Endothelial cell of umbilical vein (primary cell): Measurements from ENCODE around the gene SERPINB13. TPM values are rescaled to one million over a fixed set of nuclear protein-coding genes. Genes with fewer than 3 reads are reported as not detected.

Source experiments
- BruUV-seq: library from RNA; stranded (reverse); fragments of 400-500 nt; replicated peaks from 2 replicates; lab custom pipeline; 2021; lab: Mats Ljungman, UMichigan
- CTCF ChIA-PET: fragments of 300-600, 350-600 bp; sonication (Branson Sonifier 250); formaldehyde crosslinking; loops from one replicate; lab custom pipeline; 2021; ENCODE audit warnings: antibody characterized with exemption, inconsistent platforms; lab: Charles Lee
- POLR2A ChIA-PET: fragments of 300-600, 350-600 bp; sonication (Branson Sonifier 250); formaldehyde crosslinking; loops from one replicate; lab custom pipeline; 2021; ENCODE audit warnings: antibody characterized with exemption, inconsistent platforms; lab: Charles Lee
- DNase-seq: peaks from one replicate; pipeline ENCODE4 v3.0.0-alpha.2; 2011; ENCODE audit warnings: low read depth, low spot score
- FAIRE-seq: peaks from 2 replicates; lab custom pipeline; 2011; peaks lifted over from hg19 to GRCh38; lab: Jason Lieb, UNC
- H2AFZ ChIP-seq: 2 replicates; pipeline ENCODE4 v1.6.0; 2012; ENCODE audit warnings: low read depth, low read length, control low read depth, inconsistent platforms
- H3K27ac ChIP-seq: 2 replicates; pipeline ENCODE4 v1.5.1; 2011; ENCODE audit warnings: low read depth, mild to moderate bottlenecking, control low read depth, low read length, moderate library complexity; ENCODE audit not compliant: insufficient read depth
- H3K27me3 ChIP-seq, 2 experiments: 2 replicates each; pipeline versions ENCODE4 v1.6.0 to v1.6.1; 2011; ENCODE audit warnings: low read length in 2 of 2, mixed read lengths in 1 of 2; ENCODE audit not compliant: control insufficient read depth in 2 of 2, insufficient read depth in 2 of 2
- H3K36me3 ChIP-seq, 2 experiments: 2 replicates in 1 of 2; 3 replicates in 1 of 2; pipeline ENCODE4 v1.5.1; 2011; ENCODE audit warnings: low read length in 2 of 2, mild to moderate bottlenecking in 1 of 2, moderate library complexity in 1 of 2; ENCODE audit not compliant: control insufficient read depth in 2 of 2, insufficient read depth in 2 of 2; ENCODE audit errors: extremely low read depth in 1 of 2
- H3K4me1 ChIP-seq: 3 replicates; pipeline ENCODE4 v1.5.1; 2011; ENCODE audit warnings: mild to moderate bottlenecking, low read length; ENCODE audit not compliant: control insufficient read depth, insufficient read depth; ENCODE audit errors: extremely low read depth
- H3K4me2 ChIP-seq: 2 replicates; pipeline ENCODE4 v1.6.1; 2011; ENCODE audit warnings: low read length, control low read depth, mixed read lengths; ENCODE audit not compliant: insufficient read depth
- H3K4me3 ChIP-seq, 3 experiments: fragments of 200-600 bp in 1 of 3; sonication (generic), shearing (Covaris generic) in 1 of 3; replicated peaks in 1 of 3; 2 replicates each; pipeline ENCODE4 v1.5.1; 2011 to 2016; ENCODE audit warnings: control low read depth in 3 of 3, low read length in 3 of 3, mild to moderate bottlenecking in 2 of 3, inconsistent platforms in 1 of 3, low read depth in 1 of 3, moderate library complexity in 1 of 3; ENCODE audit not compliant: insufficient read depth in 1 of 3
- H3K79me2 ChIP-seq: 2 replicates; pipeline ENCODE4 v1.6.0; 2012; ENCODE audit warnings: low read length, inconsistent platforms; ENCODE audit not compliant: control insufficient read depth, insufficient read depth
- H3K9ac ChIP-seq: replicated peaks from 2 replicates; pipeline ENCODE3; 2011; ENCODE audit warnings: low read length, control low read depth; ENCODE audit not compliant: insufficient read depth; ENCODE audit errors: extremely low read depth
- H3K9me1 ChIP-seq: replicated peaks from 3 replicates; pipeline ENCODE4 v1.6.0; 2011; ENCODE audit warnings: mild to moderate bottlenecking, low read length; ENCODE audit not compliant: control insufficient read depth, insufficient read depth; ENCODE audit errors: extremely low read depth
- H3K9me3 ChIP-seq: replicated peaks from 2 replicates; pipeline ENCODE4 v1.5.1; 2012; ENCODE audit warnings: low read length, inconsistent platforms; ENCODE audit not compliant: control insufficient read depth, insufficient read depth
- H4K20me1 ChIP-seq: replicated peaks from 2 replicates; pipeline ENCODE3; 2011; ENCODE audit warnings: mild to moderate bottlenecking, low read length; ENCODE audit not compliant: control insufficient read depth, insufficient read depth; ENCODE audit errors: extremely low read depth
- MYC ChIP-seq: IDR thresholded peaks from one replicate; pipeline ENCODE4 v1.6.1; 2011; ENCODE audit warnings: mild to moderate bottlenecking, low read depth, low read length
- POLR2AphosphoS5 ChIP-seq: IDR thresholded peaks from 2 replicates; pipeline ENCODE4 v1.6.1; 2012; ENCODE audit warnings: low read depth, mild to moderate bottlenecking, control low read depth, low read length, moderate library complexity; ENCODE audit not compliant: insufficient read depth
- dilution Hi-C: fragments of 300-500 bp; cut with MboI; formaldehyde crosslinking; loops from one replicate; pipeline ENCODE4 v1.15.0; 2019; ENCODE audit warnings: low sequenced_read_pairs; ENCODE audit not compliant: extremely low pct_ligation_motif_present
- intact Hi-C: fragments of 100-400 bp; cut with micrococcal nuclease; formaldehyde crosslinking; loops from one replicate; pipeline ENCODE4 v1.10.0; 2022
- polyA plus RNA-seq, 4 experiments: library from polyadenylated mRNA; depleted of rRNA in 3 of 4; stranded (reverse) in 3 of 4; unstranded in 1 of 4; fragments of >200 nt; gene quantifications; 2 replicates each; pipeline versions ENCODE4 v1.2.1 to v1.2.3, GENCODE V29; 2011 to 2012; ENCODE audit warnings: missing spikeins in 1 of 4
- total RNA-seq: library from RNA; stranded (reverse); gene quantifications from 2 replicates; pipeline ENCODE4 v1.2.3, GENCODE V29; 2021

The SERPINB13 gene
- total and polyA plus RNA-seq, 2 donors (not counting 3 experiments of a cell fraction or from before 2014, with no cell fraction given) = not detected

GRCh38 chr18:63617915-63618234 is 30.7 kb downstream of the SERPINB13 start:
- no peak overlapping the region for H3K4me3 ChIP-seq
- intact Hi-C loops = no loop called here
- BruUV-seq = no TSS peak

DNA sequence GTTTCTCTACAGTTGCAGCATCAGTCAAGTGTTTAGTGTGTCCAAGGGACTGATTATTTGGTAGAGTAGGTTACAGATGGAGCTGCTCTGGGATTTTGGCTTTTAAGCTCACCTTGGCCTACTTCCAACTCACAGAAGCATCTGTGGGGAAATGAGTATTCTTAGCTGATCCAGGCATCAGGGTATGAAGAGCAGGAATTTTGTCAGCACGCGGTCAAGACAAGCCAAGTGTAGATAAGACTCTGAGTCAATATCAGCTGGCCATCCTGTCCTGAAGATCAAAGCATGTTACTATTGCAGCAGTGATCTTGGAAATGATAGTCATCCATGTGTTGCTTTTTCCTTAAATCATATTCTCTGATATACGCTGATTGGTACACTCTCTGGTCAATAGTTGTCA is 32.5 kb downstream of the SERPINB13 start:
- Histone ChIP-seq H3K9ac (no peak overlapping the region), H3K4me1 (no peaks in the 10 kb centered on the region), H3K27ac (no peak overlapping the region), H3K36me3 (no peaks in the 10 kb centered on the region), H3K9me1 (no peaks in the 10 kb centered on the region), H3K4me2 (no peak overlapping the region), H3K27me3 (no peaks in the 10 kb centered on the region), H3K9me3 (no peaks in the 10 kb centered on the region), H4K20me1 (no peaks in the 10 kb centered on the region), H3K79me2 (no peaks in the 10 kb centered on the region), H3K4me3 (no peak overlapping the region), H2AFZ (no peak overlapping the region)
- BruUV-seq = no TSS peak
- intact Hi-C loops = no loop called here
- FAIRE-seq (no peak), DNase-seq (no peak)
- ChIA-PET CTCF (no interaction called here), POLR2A (no interaction called here)
- no peak for TF ChIP-seq POLR2AphosphoS5
- dilution Hi-C loops = no loop called here

More at GRCh38 chr18:63617915-63618234, 30.7 kb downstream of the SERPINB13 start:
- Histone ChIP-seq H2AFZ (no peak overlapping the region), H3K4me1 (no peaks in the 10 kb centered on the region), H3K9me1 (no peaks in the 10 kb centered on the region), H3K4me2 (no peak overlapping the region), H3K9ac (no peak overlapping the region), H3K27me3 (no peaks in the 10 kb centered on the region), H3K9me3 (no peaks in the 10 kb centered on the region), H3K79me2 (no peaks in the 10 kb centered on the region), H3K27ac (no peak overlapping the region), H3K36me3 (no peaks in the 10 kb centered on the region), H4K20me1 (no peaks in the 10 kb centered on the region)
- no peak for TF ChIP-seq MYC
- ChIA-PET CTCF (no interaction called here), POLR2A (no interaction called here)
- dilution Hi-C loops = no loop called here
- no peak for FAIRE-seq
- no peak for DNase-seq
